ENCODE data around the gene GATA6. TPM values are rescaled to one million over a fixed set of nuclear protein-coding genes. Genes with fewer than 3 reads are reported as not detected.
"Not testable (repeated sequence)": the region's sequence is repeated elsewhere in the genome, so short reads cannot be mapped to it uniquely, and the experiment has no call there.

GATA6 gene
- polyA plus RNA-seq, 1 donor from 2014 or later: not detected

DNA sequence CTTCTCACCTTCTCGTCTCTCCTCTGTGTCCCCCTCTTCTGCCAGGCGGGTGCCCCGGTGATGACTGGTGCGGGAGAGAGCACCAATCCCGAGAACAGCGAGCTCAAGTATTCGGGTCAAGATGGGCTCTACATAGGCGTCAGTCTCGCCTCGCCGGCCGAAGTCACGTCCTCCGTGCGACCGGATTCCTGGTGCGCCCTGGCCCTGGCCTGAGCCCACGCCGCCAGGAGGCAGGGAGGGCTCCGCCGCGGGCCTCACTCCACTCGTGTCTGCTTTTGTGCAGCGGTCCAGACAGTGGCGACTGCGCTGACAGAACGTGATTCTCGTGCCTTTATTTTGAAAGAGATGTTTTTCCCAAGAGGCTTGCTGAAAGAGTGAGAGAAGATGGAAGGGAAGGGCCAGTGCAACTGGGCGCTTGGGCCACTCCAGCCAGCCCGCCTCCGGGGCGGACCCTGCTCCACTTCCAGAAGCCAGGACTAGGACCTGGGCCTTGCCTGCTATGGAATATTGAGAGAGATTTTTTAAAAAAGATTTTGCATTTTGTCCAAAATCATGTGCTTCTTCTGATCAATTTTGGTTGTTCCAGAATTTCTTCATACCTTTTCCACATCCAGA is 31.3 kb downstream of the GATA6 start:
- peaks cover 3% of the 10 kb centered on the region for H3K27me3 Mint-ChIP-seq
- no peaks in the 10 kb centered on the region for H3K4me1 Mint-ChIP-seq
- no peak overlapping the region for H3K27ac Mint-ChIP-seq
- no peaks in the 10 kb centered on the region for H3K36me3 Mint-ChIP-seq
- H3K9me3 Mint-ChIP-seq: no peaks in the 10 kb centered on the region
- H3K4me3 Mint-ChIP-seq: no peak overlapping the region

DNA sequence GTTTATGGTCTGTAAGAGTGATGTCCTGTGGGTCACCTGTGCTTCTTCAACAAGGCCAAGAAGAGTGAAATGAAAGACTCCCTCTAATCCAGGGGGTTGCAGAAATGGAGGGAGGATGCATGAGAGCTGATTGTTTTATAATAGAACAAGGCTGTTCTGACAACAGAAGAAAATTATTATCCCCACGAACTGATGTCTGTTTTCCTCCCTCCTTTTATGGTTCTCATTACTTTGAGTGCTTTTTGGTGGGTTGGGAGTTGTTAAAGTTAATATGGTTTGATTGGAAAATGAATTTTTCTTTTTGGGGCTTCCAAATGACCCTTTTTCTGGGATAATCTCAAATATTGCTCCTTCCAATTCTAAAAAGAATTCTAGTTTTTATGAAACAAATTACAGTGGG is 33.6 kb downstream of the GATA6 start:
- Mint-ChIP-seq H3K36me3 (no peaks in the 10 kb centered on the region), H3K27me3 (peaks cover 3% of the 10 kb centered on the region), H3K4me3 (no peak overlapping the region), H3K27ac (peak overlapping the region in 1 of 3 donors; percentile 71), H3K4me1 (no peaks in the 10 kb centered on the region), H3K9me3 (peaks cover 0 to under 1% (median 0%) of the 10 kb centered on the region in 3 donors)

DNA sequence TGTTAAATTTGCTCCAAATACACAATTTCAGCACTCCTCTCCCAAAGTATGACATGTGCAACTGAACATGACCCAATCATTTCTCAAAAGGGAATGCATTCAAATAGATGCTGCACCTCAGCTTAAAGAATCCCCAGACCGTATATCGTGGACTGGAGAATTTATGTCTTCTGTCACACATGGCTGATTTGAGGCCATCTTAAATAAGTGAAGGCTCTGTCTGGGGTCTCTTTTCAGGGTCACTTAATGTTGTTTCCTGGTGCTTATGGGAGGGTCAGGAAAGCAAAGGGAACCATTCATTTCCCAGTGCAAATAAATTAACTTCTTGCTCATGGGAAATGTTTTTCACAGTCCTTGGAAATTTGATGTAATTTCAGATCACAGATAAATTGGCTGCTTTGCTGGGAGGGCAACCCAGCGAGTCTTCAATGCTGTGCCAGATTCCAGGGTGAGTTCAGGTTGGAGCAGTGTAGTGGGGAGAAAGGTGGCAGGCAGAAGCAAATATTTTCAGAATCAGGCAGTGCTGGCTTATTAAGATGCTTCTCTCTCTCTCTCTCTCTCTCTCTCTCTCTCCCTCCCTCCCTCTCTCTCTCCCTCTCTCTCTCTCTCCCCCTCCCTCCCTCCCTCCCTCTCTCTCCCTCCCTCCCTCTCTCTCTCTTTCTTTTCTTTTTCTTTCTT is 34.3 kb downstream of the GATA6 start:
- Mint-ChIP-seq H3K4me1 (no peaks in the 10 kb centered on the region), H3K4me3 (no peak overlapping the region)

DNA sequence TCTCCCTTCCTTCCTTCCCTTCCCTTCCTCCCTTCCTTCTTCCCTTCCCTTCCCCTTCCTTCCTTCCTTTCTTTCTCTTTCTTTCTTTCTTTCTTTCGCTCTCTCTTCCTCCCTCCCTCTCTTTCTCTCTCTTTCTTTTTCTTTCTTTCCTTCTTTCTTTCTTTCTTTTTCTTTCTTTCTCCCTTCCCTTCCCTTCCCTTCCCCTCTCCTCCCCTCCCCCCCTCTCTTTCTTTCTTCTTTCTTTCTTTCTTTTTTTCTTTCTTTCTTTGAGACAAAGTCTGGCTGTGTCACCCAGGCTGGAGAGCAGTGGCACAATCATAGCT is 34.8 kb downstream of the GATA6 start:
- no peak overlapping the region for H3K27ac Mint-ChIP-seq
- no peak overlapping the region for H3K4me3 Mint-ChIP-seq
- no peaks in the 10 kb centered on the region for H3K4me1 Mint-ChIP-seq
- H3K36me3 Mint-ChIP-seq: no peaks in the 10 kb centered on the region
- H3K9me3 Mint-ChIP-seq: peaks cover 0 to 4% (median 0%) of the 10 kb centered on the region in 3 donors
- peaks cover 6% of the 10 kb centered on the region for H3K27me3 Mint-ChIP-seq

More for the DNA sequence above, 34.3 kb downstream of the GATA6 start:
- Mint-ChIP-seq H3K27ac (no peak overlapping the region), H3K27me3 (peaks cover 6% of the 10 kb centered on the region), H3K9me3 (peaks cover 0 to 4% (median 0%) of the 10 kb centered on the region in 3 donors), H3K36me3 (no peaks in the 10 kb centered on the region)

DNA sequence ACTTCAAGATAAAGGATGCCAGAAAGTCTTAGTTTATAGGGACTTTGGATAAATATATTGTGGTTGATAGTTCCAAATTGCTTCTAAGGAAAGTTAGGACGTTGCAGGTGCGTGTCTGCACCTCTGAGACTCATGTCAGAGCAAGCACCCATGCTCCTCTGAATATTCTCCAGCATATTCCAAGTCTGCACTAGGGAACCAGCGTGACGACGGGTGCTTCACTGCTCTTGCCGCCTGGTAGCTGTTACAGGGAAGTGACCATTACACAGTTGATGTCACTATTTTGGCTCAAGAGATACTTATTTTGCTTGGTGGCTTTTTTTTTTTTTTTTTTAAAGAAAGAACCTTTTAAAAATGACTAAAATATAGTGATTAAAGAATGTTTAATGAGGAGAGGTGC is 35.6 kb downstream of the GATA6 start:
- H3K4me1 Mint-ChIP-seq: no peaks in the 10 kb centered on the region
- no peak overlapping the region for H3K4me3 Mint-ChIP-seq
- H3K36me3 Mint-ChIP-seq: no peaks in the 10 kb centered on the region
- H3K9me3 Mint-ChIP-seq: peaks cover 0 to 4% (median 0%) of the 10 kb centered on the region in 3 donors
- peaks cover 4% of the 10 kb centered on the region for H3K27me3 Mint-ChIP-seq
- H3K27ac Mint-ChIP-seq: no peak overlapping the region

DNA sequence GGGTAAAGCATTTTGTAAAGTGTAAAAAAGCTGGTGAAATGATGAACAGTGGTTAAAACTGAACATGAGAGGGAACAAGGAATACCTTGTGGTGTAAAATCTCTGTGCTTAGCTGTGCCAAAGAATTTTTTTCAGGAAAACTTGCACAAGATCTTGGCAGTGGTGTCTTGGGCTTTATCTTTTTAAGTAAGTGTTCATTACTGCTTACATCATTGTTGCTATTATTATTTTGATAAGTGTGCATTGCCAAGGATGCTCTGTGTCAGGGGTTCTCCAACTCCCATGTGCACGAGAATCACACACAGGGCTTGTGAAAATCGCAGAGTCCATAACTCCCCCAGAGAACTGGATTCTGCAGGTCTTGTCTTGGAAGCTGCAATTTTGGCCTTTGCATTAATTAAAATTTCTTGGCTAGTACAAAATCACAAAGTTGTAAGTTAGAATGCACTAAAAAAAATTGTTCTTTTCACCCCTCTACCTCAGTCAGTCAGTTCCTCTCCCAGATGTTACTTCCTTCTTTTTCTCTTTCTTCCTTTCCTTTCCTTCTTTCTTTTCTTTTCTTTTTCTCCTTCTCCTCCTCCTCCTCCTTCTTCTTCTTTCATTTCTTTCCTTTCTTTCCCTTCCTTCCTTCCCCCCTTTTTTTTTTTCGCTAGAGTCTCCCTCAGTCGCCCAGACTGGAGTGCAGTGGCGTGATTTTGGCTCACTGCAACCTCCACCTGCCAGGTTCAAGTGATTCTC is 37.8 kb downstream of the GATA6 start:
- Mint-ChIP-seq H3K27me3 (peaks cover 3% of the 10 kb centered on the region), H3K36me3 (no peaks in the 10 kb centered on the region), H3K4me3 (no peak overlapping the region), H3K9me3 (peaks cover 0 to 4% (median 0%) of the 10 kb centered on the region in 3 donors), H3K27ac (no peak overlapping the region), H3K4me1 (no peaks in the 10 kb centered on the region)

DNA sequence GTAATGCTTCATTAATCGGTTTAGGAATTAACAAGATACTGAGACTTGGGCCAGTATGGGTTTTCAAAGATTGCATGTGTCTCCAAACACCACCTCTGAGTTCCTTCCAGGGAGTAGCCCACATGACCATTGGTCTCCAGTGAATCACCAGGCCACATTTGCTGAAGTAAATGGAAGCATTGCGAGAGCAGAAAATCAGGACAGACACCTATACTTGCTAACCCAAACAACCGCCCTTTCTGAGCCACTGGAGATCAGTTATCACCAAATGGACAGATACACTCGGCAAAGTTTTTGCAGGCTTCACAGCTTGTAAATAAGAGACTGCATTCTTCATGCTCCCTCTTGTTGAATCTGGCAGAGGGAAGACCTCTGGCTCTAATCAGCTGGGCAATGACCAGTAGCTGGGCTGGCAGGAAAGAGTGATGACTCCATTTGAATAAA is 40.9 kb downstream of the GATA6 start:
- no peaks in the 10 kb centered on the region for H3K4me1 Mint-ChIP-seq
- peaks cover 0 to 4% (median 0%) of the 10 kb centered on the region in 3 donors for H3K9me3 Mint-ChIP-seq
- peaks cover 3% of the 10 kb centered on the region for H3K27me3 Mint-ChIP-seq
- H3K36me3 Mint-ChIP-seq: no peaks in the 10 kb centered on the region
- H3K4me3 Mint-ChIP-seq: no peak overlapping the region
- no peak overlapping the region for H3K27ac Mint-ChIP-seq

DNA sequence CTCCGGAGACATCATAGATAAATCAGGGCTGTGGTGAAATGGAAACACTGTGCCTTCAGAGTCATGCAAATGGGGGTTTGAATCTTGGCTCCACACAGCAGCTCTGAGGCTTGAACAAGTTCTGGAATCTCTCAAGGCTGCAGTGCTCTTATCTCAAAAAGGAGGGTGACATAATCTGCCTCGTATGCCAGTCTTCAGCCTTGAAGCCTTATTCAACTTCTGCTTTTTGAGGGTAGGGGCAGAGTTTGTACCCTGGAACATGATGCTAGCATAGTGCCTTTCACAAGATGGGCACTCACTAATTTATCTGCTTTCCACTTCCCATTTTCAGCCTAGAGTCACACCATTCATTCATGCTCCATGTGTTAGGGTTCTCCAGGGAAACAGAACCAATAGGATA is 42.3 kb downstream of the GATA6 start:
- Mint-ChIP-seq H3K4me3 (no peak overlapping the region), H3K27ac (no peak overlapping the region), H3K9me3 (peaks cover 0 to 4% (median 0%) of the 10 kb centered on the region in 3 donors), H3K4me1 (no peaks in the 10 kb centered on the region), H3K36me3 (no peaks in the 10 kb centered on the region), H3K27me3 (peaks cover 3% of the 10 kb centered on the region)

DNA sequence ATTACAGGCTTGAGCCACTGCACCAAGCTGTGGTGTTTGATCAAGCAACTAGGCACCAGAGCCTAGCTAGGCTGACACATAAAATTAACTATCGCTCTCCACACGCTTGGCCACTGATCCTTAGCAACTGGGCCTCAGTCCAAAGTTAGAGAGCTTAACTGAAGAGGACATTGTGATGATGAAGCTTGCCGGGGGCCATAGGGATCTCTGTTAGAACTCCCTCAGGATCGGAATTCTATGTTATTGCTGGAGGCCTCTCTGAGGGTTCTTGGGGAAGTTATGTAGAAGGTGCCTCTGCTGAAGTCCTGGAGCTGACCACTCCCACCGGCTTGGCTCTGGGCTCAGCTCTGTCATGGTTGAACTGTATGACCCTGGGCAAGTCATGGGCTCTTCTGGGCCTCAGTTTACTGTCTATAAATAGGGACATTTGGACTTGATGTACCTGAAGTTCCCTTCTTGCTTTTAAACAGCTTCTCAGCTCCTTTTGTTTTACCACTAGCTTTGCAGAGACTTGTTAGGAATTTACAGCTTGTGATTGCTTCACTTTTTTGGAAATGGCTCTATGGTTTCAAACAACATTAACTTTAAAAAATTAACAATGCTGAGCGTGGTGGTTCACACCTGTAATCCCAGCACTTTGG is 44.1 kb downstream of the GATA6 start:
- Mint-ChIP-seq H3K36me3 (no peaks in the 10 kb centered on the region), H3K4me1 (no peaks in the 10 kb centered on the region), H3K4me3 (no peak overlapping the region), H3K27ac (no peak overlapping the region), H3K9me3 (peaks cover 0 to 2% (median 0%) of the 10 kb centered on the region in 3 donors), H3K27me3 (no peaks in the 10 kb centered on the region)

DNA sequence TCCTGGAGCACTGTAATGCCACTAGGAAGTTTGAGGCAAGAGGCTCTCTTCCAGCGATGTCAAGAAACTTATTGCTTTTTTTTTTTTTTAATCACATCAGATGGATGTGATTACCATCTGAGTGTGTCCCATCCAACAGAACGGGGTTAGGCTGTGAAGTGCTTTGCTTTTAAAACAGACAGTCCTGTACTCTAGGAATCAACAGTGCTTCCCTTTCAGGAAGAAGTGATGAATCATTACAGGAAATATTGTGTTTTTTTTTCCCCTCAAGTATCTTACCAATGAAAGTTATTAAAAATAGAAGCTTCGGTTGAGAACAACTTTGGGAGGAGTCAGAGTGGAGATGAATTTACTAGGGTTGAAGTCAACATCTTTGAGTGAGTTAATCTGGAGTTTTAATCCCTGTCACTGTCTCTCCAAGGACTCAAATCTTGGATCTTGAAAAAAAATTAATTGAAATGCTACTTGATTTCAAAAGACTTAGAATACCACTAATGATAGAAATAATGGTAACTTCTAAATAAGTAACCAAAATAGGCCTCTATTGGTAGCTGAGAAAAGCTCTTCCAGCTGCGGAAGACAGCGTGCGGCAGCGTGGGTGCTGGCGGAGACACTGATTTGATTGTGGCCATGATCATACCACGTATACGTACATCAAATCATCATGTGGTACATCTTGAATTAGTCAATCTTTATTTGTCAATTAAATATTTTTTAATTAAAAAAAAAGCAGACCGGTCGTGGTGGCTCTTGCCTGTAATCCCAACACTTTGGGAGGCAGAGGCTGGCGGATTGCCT is 45.5 kb downstream of the GATA6 start:
- Mint-ChIP-seq H3K9me3 (peaks cover 0 to 2% (median 0%) of the 10 kb centered on the region in 3 donors), H3K27ac (no peak overlapping the region)

DNA sequence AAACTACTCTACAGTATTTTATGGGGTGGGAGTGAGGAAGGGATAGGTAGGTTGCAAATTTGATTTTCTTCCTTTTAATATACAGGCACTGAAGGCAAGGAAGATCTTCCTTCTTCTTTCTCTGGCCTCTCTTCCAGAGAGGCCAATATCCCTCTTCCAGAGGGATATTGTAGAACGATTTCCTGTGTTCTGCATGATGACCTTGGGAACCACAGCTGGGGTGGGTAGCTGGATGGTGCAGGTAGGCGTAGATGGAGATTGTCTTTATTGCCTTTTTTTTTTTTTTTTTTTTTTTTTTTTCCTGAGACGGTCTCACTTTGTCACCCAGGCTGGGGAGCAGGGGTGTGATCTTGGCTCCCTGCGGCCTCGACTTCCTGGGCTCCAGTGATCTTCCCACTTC is 49.4 kb downstream of the GATA6 start:
- peaks cover 0 to 2% (median 0%) of the 10 kb centered on the region in 3 donors for H3K9me3 Mint-ChIP-seq
- H3K27me3 Mint-ChIP-seq: no peaks in the 10 kb centered on the region
- no peak overlapping the region for H3K4me3 Mint-ChIP-seq
- H3K36me3 Mint-ChIP-seq: no peaks in the 10 kb centered on the region
- no peak overlapping the region for H3K27ac Mint-ChIP-seq
- no peaks in the 10 kb centered on the region for H3K4me1 Mint-ChIP-seq

More for the DNA sequence above, 45.5 kb downstream of the GATA6 start:
- Mint-ChIP-seq H3K4me3 (peak overlapping the region in 1 of 4 donors; percentile 28), H3K27me3 (no peaks in the 10 kb centered on the region), H3K36me3 (no peaks in the 10 kb centered on the region), H3K4me1 (no peaks in the 10 kb centered on the region)

DNA sequence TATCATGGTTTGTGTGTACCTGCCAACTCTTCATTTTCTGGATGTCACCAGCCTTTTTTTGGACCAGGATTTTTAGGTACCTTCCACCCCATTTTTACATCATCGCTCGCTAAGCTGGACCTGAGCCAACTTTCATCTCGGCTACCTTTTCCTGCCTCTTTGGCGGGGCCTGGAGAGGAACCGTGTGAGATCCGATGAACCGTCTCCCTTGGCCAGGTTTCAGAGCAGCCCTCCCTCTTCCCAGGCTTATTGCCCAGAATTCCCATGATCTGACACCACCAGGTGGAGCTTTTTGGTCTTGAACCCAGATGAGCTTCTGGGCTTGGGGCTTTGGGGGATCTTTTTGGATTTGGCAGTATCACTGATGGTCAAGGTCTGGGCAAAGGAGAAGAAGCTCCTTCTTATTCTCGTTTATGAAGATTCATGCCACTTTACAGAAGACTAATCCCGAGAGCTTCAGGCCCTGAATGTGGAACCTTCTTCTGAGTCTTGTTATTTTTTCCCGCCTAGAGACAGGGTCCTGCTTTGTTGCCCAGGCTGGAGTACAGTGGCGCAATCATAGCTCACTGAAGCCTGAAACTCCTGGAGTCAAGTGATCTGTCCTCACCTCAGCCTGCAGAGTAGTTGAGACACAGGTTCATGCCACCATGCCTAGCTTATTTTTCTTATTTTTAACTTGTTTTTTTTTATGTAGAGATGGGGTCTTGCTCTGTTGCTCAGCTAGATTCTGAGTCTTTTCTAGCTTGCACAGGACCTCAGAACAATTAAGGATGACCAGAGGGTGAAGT is 50.4 kb downstream of the GATA6 start:
- no peaks in the 10 kb centered on the region for H3K4me1 Mint-ChIP-seq
- no peaks in the 10 kb centered on the region for H3K36me3 Mint-ChIP-seq
- H3K27ac Mint-ChIP-seq: peak overlapping the region in 1 of 3 donors; percentile 56
- no peaks in the 10 kb centered on the region for H3K27me3 Mint-ChIP-seq
- no peak overlapping the region for H3K4me3 Mint-ChIP-seq
- H3K9me3 Mint-ChIP-seq: peaks cover 0 to 2% (median 0%) of the 10 kb centered on the region in 3 donors

DNA sequence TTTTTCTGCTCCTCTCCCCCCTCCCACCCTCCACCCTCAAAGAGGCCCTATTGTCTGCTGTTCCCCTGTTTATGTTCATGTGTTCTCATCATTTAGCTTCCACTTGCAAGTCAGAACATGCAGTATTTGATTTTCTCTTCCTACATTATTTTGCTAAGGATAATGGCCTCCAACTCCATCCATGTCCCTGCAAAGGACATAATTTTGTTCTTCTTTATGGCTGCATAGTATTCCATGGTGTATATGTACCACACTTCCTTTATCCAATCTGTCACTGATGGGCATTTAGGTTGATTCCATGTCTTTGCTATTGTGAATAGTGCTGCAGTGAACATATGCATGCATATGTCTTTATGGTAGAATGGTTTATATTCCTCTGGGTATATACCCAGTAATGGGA is 51.2 kb downstream of the GATA6 start:
- not testable (repeated sequence) for H3K4me3 Mint-ChIP-seq, H3K27me3 Mint-ChIP-seq, H3K27ac Mint-ChIP-seq, H3K36me3 Mint-ChIP-seq, H3K4me1 Mint-ChIP-seq, H3K9me3 Mint-ChIP-seq

DNA sequence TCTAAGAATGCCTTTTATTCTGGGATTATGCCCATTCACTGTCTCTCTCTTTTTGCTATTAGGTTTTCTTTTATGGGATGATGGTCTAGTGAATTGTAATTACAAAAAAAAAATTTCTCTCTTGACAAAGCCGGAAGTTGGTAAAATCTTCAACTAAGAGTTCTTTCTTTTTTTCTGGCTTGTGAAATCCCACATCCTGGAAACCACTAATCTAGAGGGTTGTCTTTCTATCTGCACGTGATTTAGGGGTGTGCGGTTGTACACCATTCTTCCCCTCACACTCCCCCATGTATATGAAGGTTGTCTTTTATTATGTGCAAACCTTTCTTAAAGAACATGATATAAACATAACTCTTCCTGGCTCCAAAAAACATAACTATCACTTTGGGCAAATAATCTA is 52.0 kb downstream of the GATA6 start:
- Mint-ChIP-seq H3K4me3 (no peak overlapping the region), H3K27ac (no peak overlapping the region), H3K27me3 (no peaks in the 10 kb centered on the region), H3K36me3 (no peaks in the 10 kb centered on the region), H3K9me3 (peaks cover 0 to 2% (median 0%) of the 10 kb centered on the region in 3 donors), H3K4me1 (no peaks in the 10 kb centered on the region)

Measured in IgD-negative memory B cell (primary cell).